WTC11 (cell line): ENCODE measurements around the gene PCID2.

Experiments used
- CTCF ChIP-seq: fragments of 200-600 bp; IDR thresholded peaks from 2 replicates; pipeline ENCODE4 v1.8.0; 2022; ENCODE audit warnings: antibody characterized with exemption
- JUN ChIP-seq: sonication (generic); formaldehyde crosslinking; IDR thresholded peaks from 2 replicates; pipeline ENCODE4 v1.8.0; 2023; ENCODE audit warnings: mild to moderate bottlenecking, missing genetic modification reagents
- NFE2L1 ChIP-seq: sonication (generic); formaldehyde crosslinking; IDR thresholded peaks from 2 replicates; pipeline ENCODE4 v1.8.1; 2023; ENCODE audit warnings: missing genetic modification reagents
- ZBTB21 ChIP-seq: sonication (generic); formaldehyde crosslinking; IDR thresholded peaks from 2 replicates; pipeline ENCODE4 v1.8.1; 2023; ENCODE audit warnings: mild to moderate bottlenecking, missing genetic modification reagents, borderline replicate concordance
- ZNF263 ChIP-seq: sonication (generic); formaldehyde crosslinking; IDR thresholded peaks from 2 replicates; pipeline ENCODE4 v1.8.1; 2022; ENCODE audit warnings: low read depth, mild to moderate bottlenecking, moderate library complexity, missing genetic modification reagents

GRCh38 chr13:113209759-113210421, 1.4 kb upstream of the PCID2 start:
- no peak for TF ChIP-seq CTCF
- TF ChIP-seq JUN (CRISPR knock-in tag) = peak; percentile 66; the same call in 1 of the 2 replicates
- TF ChIP-seq ZNF263 (CRISPR knock-in tag) = no peak
- peak; percentile 87; the same call in 1 of the 2 replicates for TF ChIP-seq NFE2L1
- TF ChIP-seq ZBTB21 (CRISPR knock-in tag) = no peak
